ENCODE data around the gene SCYL3. TPM values are rescaled to one million over a fixed set of nuclear protein-coding genes. Genes with fewer than 3 reads are reported as not detected.

SCYL3 gene
- polyA plus RNA-seq, 1 experiment, result 6.1 TPM

DNA sequence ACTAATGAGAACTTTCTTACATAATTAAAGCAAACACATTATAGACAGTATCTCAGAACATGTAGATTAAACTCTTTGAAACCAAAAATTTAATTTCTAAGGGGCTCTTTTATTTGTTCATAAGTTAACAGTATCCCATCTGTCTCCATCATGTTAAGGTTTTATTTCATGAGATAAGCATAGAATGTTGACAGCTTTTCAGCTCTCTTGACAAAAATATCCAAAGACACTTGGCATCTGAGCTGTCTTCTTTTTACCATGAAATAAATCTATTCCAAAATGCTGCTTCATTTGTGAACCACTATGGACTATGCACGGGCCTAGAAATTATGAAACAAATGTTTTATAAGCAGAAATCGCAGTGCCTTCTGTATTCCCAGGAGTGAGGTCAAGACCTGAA lies 45.2 kb downstream of the SCYL3 start:
- ChIA-PET CTCF (interaction anchor here (0.8 kb wide), 1 partner anchor 15 kb away, joined by 3 read pairs; no protein-coding TSS in a partner anchor), POLR2A (no interaction called here)
- Histone ChIP-seq H3K27me3 (ENCODE audit: control insufficient read depth, insufficient read depth, low read length) (no peaks in the 10 kb centered on the region), H3K36me3 (ENCODE audit: control insufficient read depth, insufficient read depth, low read length) (peaks cover 8% of the 10 kb centered on the region), H3K4me3 (ENCODE audit: low read depth, low read length) (no peak overlapping the region)
- no peak for DNase-seq (ENCODE audit: low read depth)
- TF ChIP-seq, protein P1, sequence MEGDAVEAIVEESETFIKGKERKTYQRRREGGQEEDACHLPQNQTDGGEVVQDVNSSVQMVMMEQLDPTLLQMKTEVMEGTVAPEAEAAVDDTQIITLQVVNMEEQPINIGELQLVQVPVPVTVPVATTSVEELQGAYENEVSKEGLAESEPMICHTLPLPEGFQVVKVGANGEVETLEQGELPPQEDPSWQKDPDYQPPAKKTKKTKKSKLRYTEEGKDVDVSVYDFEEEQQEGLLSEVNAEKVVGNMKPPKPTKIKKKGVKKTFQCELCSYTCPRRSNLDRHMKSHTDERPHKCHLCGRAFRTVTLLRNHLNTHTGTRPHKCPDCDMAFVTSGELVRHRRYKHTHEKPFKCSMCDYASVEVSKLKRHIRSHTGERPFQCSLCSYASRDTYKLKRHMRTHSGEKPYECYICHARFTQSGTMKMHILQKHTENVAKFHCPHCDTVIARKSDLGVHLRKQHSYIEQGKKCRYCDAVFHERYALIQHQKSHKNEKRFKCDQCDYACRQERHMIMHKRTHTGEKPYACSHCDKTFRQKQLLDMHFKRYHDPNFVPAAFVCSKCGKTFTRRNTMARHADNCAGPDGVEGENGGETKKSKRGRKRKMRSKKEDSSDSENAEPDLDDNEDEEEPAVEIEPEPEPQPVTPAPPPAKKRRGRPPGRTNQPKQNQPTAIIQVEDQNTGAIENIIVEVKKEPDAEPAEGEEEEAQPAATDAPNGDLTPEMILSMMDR (IDR thresholded peaks at IDR 0.05; ENCODE audit: insufficient read depth, low read depth, low read length), result no peak

DNA sequence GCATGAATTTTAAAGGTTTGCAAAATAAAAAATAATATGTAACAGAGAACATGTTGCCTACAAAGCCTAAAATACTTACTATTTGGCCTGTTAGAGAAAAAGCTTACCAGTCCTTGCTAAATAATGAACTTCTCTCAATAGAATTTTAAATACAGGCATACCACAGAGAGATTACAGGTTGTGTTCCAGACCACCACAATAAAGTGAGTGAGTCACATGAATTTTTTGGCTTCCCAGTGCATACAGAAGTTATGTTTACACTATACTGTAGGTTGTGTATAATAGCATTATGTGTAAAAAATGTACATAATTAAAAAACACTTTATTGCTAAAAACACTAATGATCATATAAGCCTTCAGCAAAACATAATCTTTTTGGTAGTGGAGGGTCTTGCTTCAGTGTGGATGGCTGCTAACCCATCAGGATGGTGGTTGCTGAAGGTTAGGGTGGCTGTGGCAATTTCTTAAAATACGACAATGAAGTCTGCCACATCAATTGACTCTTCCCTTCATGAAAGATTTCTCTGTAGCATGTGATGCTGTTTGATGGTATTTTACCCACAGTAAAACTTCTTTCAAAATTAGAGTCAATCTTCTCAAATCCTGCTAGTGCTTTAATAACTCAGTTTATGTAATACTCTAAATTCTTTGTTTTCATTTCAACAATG lies 48.6 kb downstream of the SCYL3 start:
- POLR2A ChIA-PET, result no interaction called here
- DNase-seq (ENCODE audit: low read depth), result no peak
- no peaks in the 10 kb centered on the region for H3K27me3 ChIP-seq (ENCODE audit: control insufficient read depth, insufficient read depth, low read length)
- CTCF ChIA-PET, result interaction anchor here (1.4 kb wide), 2 partner anchors 13 to 133 kb away, joined by 3 to 4 read pairs; no protein-coding TSS in a partner anchor
- peaks cover 5% of the 10 kb centered on the region for H3K36me3 ChIP-seq (ENCODE audit: control insufficient read depth, insufficient read depth, low read length)
- H3K4me3 ChIP-seq (ENCODE audit: low read depth, low read length), result no peak overlapping the region
- TF ChIP-seq, protein P1 (IDR thresholded peaks at IDR 0.05; ENCODE audit: insufficient read depth, low read depth, low read length), result no peak

DNA sequence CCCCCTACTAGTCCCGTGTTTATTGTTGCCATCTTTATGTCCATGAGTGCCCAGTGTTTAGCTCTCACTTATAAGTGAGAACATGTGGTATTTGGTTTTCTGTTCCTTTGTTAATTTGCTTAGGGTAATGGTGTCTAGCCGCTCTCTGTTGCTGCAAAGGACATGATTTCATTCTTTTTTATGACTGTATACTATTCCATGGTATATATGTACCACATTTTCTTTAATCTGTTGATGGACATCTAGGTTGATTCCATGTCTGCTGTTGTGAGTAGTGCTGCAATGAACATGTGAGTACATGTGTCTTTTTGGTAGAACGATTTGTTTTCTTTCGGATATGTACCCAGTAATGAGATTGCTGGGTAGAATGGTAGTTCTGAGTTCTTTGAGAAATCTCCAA lies 54.8 kb downstream of the SCYL3 start:
- CTCF ChIA-PET, result interaction anchor here (0.9 kb wide), 1 partner anchor 29 kb away, joined by 4 read pairs; no protein-coding TSS in a partner anchor
- DNase-seq (ENCODE audit: low read depth), result no peak
- H3K4me3 ChIP-seq (ENCODE audit: low read depth, low read length), result no peak overlapping the region
- no peaks in the 10 kb centered on the region for H3K27me3 ChIP-seq (ENCODE audit: control insufficient read depth, insufficient read depth, low read length)
- POLR2A ChIA-PET, result no interaction called here
- TF ChIP-seq, protein P1 (IDR thresholded peaks at IDR 0.05; ENCODE audit: insufficient read depth, low read depth, low read length), result no peak
- no peaks in the 10 kb centered on the region for H3K36me3 ChIP-seq (ENCODE audit: control insufficient read depth, insufficient read depth, low read length)

DNA sequence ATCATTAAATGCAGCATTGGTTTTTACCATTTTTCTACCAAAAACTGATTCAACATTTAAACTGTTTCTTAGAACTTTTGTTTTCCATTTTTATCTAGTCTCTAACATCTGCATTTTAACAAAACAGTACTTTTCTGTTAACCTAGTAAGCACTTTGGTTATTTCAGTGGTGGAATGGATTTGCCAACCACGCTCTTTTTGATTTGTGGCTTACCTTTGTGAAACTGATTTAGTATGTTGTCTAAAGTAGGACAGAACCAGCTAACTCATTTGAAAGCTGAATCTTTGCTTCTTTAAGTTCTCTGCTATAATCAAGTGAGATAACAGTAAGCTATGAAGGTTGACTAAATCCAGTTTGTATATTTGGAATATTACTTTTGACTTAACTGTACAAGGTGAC lies 57.5 kb downstream of the SCYL3 start:
- ChIA-PET POLR2A (no interaction called here), CTCF (interaction anchor here (1.6 kb wide), 1 partner anchor 27 kb away, joined by 6 read pairs; no protein-coding TSS in a partner anchor)
- DNase-seq (ENCODE audit: low read depth), result no peak
- TF ChIP-seq, protein P1 (IDR thresholded peaks at IDR 0.05; ENCODE audit: insufficient read depth, low read depth, low read length), result no peak
- H3K36me3 ChIP-seq (ENCODE audit: control insufficient read depth, insufficient read depth, low read length), result 0 out of 2 replicates have a peak, but pooled peaks cover 1% of the 10 kb centered on the region
- no peak overlapping the region for H3K4me3 ChIP-seq (ENCODE audit: low read depth, low read length)
- H3K27me3 ChIP-seq (ENCODE audit: control insufficient read depth, insufficient read depth, low read length), result no peaks in the 10 kb centered on the region

DNA sequence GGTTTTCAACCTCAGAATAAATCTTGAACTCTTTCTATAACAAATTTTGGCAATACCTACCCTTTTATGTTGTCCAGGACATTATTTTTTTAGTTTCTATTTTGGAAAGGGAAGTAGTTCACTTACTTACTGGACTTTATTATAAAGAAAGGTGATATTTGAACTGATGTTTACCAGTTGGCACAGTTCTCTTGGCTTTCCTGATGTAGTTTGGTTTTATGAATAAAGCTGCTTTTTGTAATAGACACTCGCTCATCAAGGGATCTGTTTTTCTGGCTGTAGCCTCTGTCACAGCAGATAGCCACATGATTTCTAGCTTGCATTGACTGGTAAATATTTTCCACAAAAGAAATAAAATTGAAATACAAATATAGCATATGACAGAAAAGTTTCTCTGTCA lies 58.0 kb downstream of the SCYL3 start:
- TF ChIP-seq, protein P1 (IDR thresholded peaks at IDR 0.05; ENCODE audit: insufficient read depth, low read depth, low read length), result no peak
- Histone ChIP-seq H3K36me3 (ENCODE audit: control insufficient read depth, insufficient read depth, low read length) (0 out of 2 replicates have a peak, but pooled peaks cover 1% of the 10 kb centered on the region), H3K4me3 (ENCODE audit: low read depth, low read length) (no peak overlapping the region), H3K27me3 (ENCODE audit: control insufficient read depth, insufficient read depth, low read length) (no peaks in the 10 kb centered on the region)
- ChIA-PET CTCF (interaction anchor here (1.6 kb wide), 1 partner anchor 26 kb away, joined by 6 read pairs; no protein-coding TSS in a partner anchor), POLR2A (no interaction called here)
- DNase-seq (ENCODE audit: low read depth), result no peak
